Measurements from ENCODE around the gene ST3GAL6. TPM values are rescaled to one million over a fixed set of nuclear protein-coding genes. Genes with fewer than 3 reads are reported as not detected.

ST3GAL6 gene
- total and polyA plus RNA-seq, 9 of the 15 experiments (the other 6 are each of a cell fraction or from before 2014, with no cell fraction given): 0.14 TPM; not detected in 8

GRCh38 chr3:98777801-98778220, 14.7 kb downstream of the ST3GAL6 start (continued):
- TF ChIP-seq RREB1 (CRISPR knock-in tag; IDR thresholded peaks at IDR 0.05) (no peak), ZBTB5 (IDR thresholded peaks at IDR 0.05) (no peak), ZNF589 (CRISPR knock-in tag; IDR thresholded peaks at IDR 0.05; ENCODE audit: low read depth) (no peak), TRIM25 (IDR thresholded peaks at IDR 0.05; ENCODE audit: borderline replicate concordance) (no peak), KDM4B (IDR thresholded peaks at IDR 0.05; ENCODE audit: borderline replicate concordance in 2 of 2, low read depth in 1 of 2) (no peak), FOSL1 (tag; conservative IDR thresholded peaks at IDR 0.05) (no peak), SPI1 (IDR thresholded peaks at IDR 0.05; ENCODE audit: borderline replicate concordance, low read depth, low read length) (no peak), SAFB (IDR thresholded peaks at IDR 0.05; ENCODE audit: borderline replicate concordance, low read depth, low read length) (no peak), CREBBP (IDR thresholded peaks at IDR 0.05; ENCODE audit: low read depth, low read length) (no peak), POLR2A (conservative IDR thresholded peaks at IDR 0.05) (no peak), BCLAF1 (IDR thresholded peaks at IDR 0.05; ENCODE audit: borderline replicate concordance in 1 of 2, control insufficient read depth in 1 of 2, low read depth in 2 of 2, low read length in 1 of 2) (no peak), NR0B1 (IDR thresholded peaks at IDR 0.05; ENCODE audit: partially characterized antibody) (no peak), ESRRB (CRISPR knock-in tag; IDR thresholded peaks at IDR 0.05; ENCODE audit: borderline replicate concordance) (no peak)

Measured in K562 (cell line).